H1 (cell line): ENCODE measurements around the gene JMJD1C. TPM values are rescaled to one million over a fixed set of nuclear protein-coding genes. Genes with fewer than 3 reads are reported as not detected.

ENCODE experiments used
- CTCF ChIA-PET: fragments of 300-600 bp; sonication (Branson Sonifier 250); formaldehyde crosslinking; loops from one replicate; lab custom pipeline; 2021; ENCODE audit not compliant: partially characterized antibody; lab: Charles Lee
- POLR2A ChIA-PET: fragments of 300-600 bp; sonication (Branson Sonifier 250); formaldehyde crosslinking; loops from one replicate; lab custom pipeline; 2021; ENCODE audit warnings: inconsistent platforms; ENCODE audit not compliant: partially characterized antibody; lab: Charles Lee
- DNase-seq, 2 experiments: peaks; one replicate each; pipeline versions ENCODE4 v3.0.0 to v3.0.0-alpha.2; 2010 to 2022; ENCODE audit warnings: low spot score in 2 of 2, low read depth in 1 of 2, mixed read lengths in 1 of 2
- FAIRE-seq: peaks from 2 replicates; lab custom pipeline; 2011; peaks lifted over from hg19 to GRCh38; lab: Jason Lieb, UNC
- H2AFZ ChIP-seq: 2 replicates; pipeline ENCODE4 v1.8.1; 2012; ENCODE audit warnings: low read length, inconsistent platforms
- H2AK5ac ChIP-seq: 2 replicates; pipeline ENCODE4 v1.6.1; 2013; ENCODE audit warnings: low read depth, low read length
- H2BK120ac ChIP-seq: replicated peaks from 2 replicates; pipeline ENCODE3; 2013; ENCODE audit warnings: low read depth, low read length, inconsistent platforms
- H2BK12ac ChIP-seq: 2 replicates; pipeline ENCODE4 v1.6.1; 2013; ENCODE audit warnings: low read depth, low read length
- H2BK15ac ChIP-seq: 2 replicates; pipeline ENCODE4 v1.6.1; 2013; ENCODE audit warnings: low read length
- H2BK20ac ChIP-seq: 2 replicates; pipeline ENCODE4 v1.6.1; 2013; ENCODE audit warnings: low read length
- H2BK5ac ChIP-seq: 2 replicates; pipeline ENCODE4 v1.6.1; 2013; ENCODE audit warnings: low read depth, low read length
- H3K14ac ChIP-seq: 2 replicates; pipeline ENCODE4 v1.6.1; 2013; ENCODE audit warnings: inconsistent platforms; ENCODE audit not compliant: insufficient read length
- H3K18ac ChIP-seq: 2 replicates; pipeline ENCODE4 v1.6.1; 2013; ENCODE audit warnings: low read length; ENCODE audit errors: extremely low read depth
- H3K23ac ChIP-seq: 2 replicates; pipeline ENCODE4 v1.6.1; 2013; ENCODE audit warnings: inconsistent platforms; ENCODE audit not compliant: insufficient read length
- H3K23me2 ChIP-seq: 2 replicates; pipeline ENCODE4 v1.6.1; 2013; ENCODE audit warnings: low read depth, low read length
- H3K27ac ChIP-seq: 2 replicates; pipeline ENCODE4 v1.6.1; 2011; ENCODE audit warnings: low read depth, low read length, inconsistent platforms
- H3K27me3 ChIP-seq, 4 experiments: replicated peaks in 1 of 4; 1 replicate in 1 of 4; 2 replicates in 3 of 4; pipeline versions ENCODE4 v1.6.1 to v1.8.1; 2011 to 2013; ENCODE audit warnings: low read length in 3 of 4, mild to moderate bottlenecking in 3 of 4, inconsistent platforms in 2 of 4, mixed read lengths in 2 of 4, moderate library complexity in 1 of 4; ENCODE audit not compliant: control insufficient read depth in 3 of 4, insufficient read depth in 3 of 4; ENCODE audit errors: extremely low read depth in 1 of 4
- H3K36me3 ChIP-seq, 4 experiments: 2 replicates each; pipeline versions ENCODE4 v1.6.1 to v1.8.1; 2011 to 2013; ENCODE audit warnings: mild to moderate bottlenecking in 4 of 4, low read length in 3 of 4, moderate library complexity in 2 of 4, control low read depth in 1 of 4, inconsistent platforms in 1 of 4; ENCODE audit not compliant: insufficient read depth in 4 of 4, control insufficient read depth in 2 of 4
- H3K4ac ChIP-seq: replicated peaks from 2 replicates; pipeline ENCODE3; 2013; ENCODE audit warnings: low read length, low read depth, mixed read lengths, inconsistent platforms; ENCODE audit not compliant: insufficient read length
- H3K4me1 ChIP-seq, 4 experiments: replicated peaks in 1 of 4; 1 replicate in 1 of 4; 2 replicates in 3 of 4; pipeline versions ENCODE4 v1.6.1 to v1.8.1; 2011 to 2013; ENCODE audit warnings: low read length in 3 of 4, inconsistent platforms in 2 of 4, mixed read lengths in 1 of 4; ENCODE audit not compliant: insufficient read depth in 4 of 4, control insufficient read depth in 3 of 4
- H3K4me2 ChIP-seq, 2 experiments: 2 replicates each; pipeline versions ENCODE4 v1.6.1 to v1.8.1; 2011 to 2013; ENCODE audit warnings: low read depth in 2 of 2, low read length in 2 of 2, control low read depth in 1 of 2, inconsistent platforms in 1 of 2, mild to moderate bottlenecking in 1 of 2; ENCODE audit not compliant: insufficient read depth in 1 of 2
- H3K4me3 ChIP-seq, 4 experiments: fragments of 200-600, 300-600 bp in 1 of 4; sonication (generic), shearing (Covaris generic), sonication (Bioruptor Twin) in 1 of 4; 2 replicates each; pipeline versions ENCODE4 v1.5.1 to v1.8.1; 2011 to 2016; ENCODE audit warnings: low read length in 4 of 4, low read depth in 3 of 4, control low read depth in 2 of 4, inconsistent platforms in 2 of 4, mild to moderate bottlenecking in 2 of 4, mixed read lengths in 1 of 4, moderate library complexity in 1 of 4; ENCODE audit not compliant: insufficient read depth in 2 of 4; ENCODE audit errors: extremely low read depth in 1 of 4
- H3K56ac ChIP-seq: replicated peaks from 2 replicates; pipeline ENCODE3; 2013; ENCODE audit warnings: low read depth, mild to moderate bottlenecking, mixed read lengths, low read length, inconsistent platforms; ENCODE audit not compliant: insufficient read length
- H3K79me1 ChIP-seq: 2 replicates; pipeline ENCODE4 v1.6.1; 2013; ENCODE audit warnings: low read depth, low read length, control low read depth
- H3K79me2 ChIP-seq, 2 experiments: 2 replicates each; pipeline versions ENCODE4 v1.6.1 to v1.8.1; 2012 to 2013; ENCODE audit warnings: low read length in 2 of 2, mild to moderate bottlenecking in 2 of 2, inconsistent platforms in 1 of 2; ENCODE audit not compliant: insufficient read depth in 2 of 2, control insufficient read depth in 1 of 2
- H3K9ac ChIP-seq, 4 experiments: replicated peaks in 1 of 4; 1 replicate in 1 of 4; 2 replicates in 3 of 4; pipeline versions ENCODE4 v1.6.1 to v1.8.1; 2011 to 2013; ENCODE audit warnings: low read depth in 3 of 4, low read length in 3 of 4, control low read depth in 2 of 4, mild to moderate bottlenecking in 2 of 4, moderate library complexity in 2 of 4, inconsistent platforms in 1 of 4; ENCODE audit errors: extremely low read depth in 1 of 4
- H3K9me3 ChIP-seq, 2 experiments: 2 replicates each; pipeline versions ENCODE4 v1.6.1 to v1.8.1; 2012 to 2013; ENCODE audit warnings: mild to moderate bottlenecking in 2 of 2, moderate library complexity in 2 of 2, control low read depth in 1 of 2, inconsistent platforms in 1 of 2, low read depth in 1 of 2, low read length in 1 of 2, mixed read lengths in 1 of 2; ENCODE audit not compliant: insufficient read depth in 2 of 2
- H4K20me1 ChIP-seq, 2 experiments: replicated peaks in 1 of 2; 2 replicates each; pipeline versions ENCODE3 to v1.8.1; 2011 to 2013; ENCODE audit warnings: inconsistent platforms in 2 of 2, low read length in 2 of 2, mild to moderate bottlenecking in 1 of 2; ENCODE audit not compliant: insufficient read depth in 2 of 2, control insufficient read depth in 1 of 2
- H4K5ac ChIP-seq: 2 replicates; pipeline ENCODE4 v1.6.1; 2013; ENCODE audit warnings: low read length, low read depth, mixed read lengths, inconsistent platforms; ENCODE audit not compliant: insufficient read length
- H4K8ac ChIP-seq: 2 replicates; pipeline ENCODE4 v1.8.0; 2013; ENCODE audit warnings: mild to moderate bottlenecking, moderate library complexity, low read length, inconsistent platforms; ENCODE audit not compliant: insufficient read depth; ENCODE audit errors: extremely low read depth
- H4K91ac ChIP-seq: replicated peaks from 2 replicates; pipeline ENCODE3; 2013; ENCODE audit warnings: low read length, mixed read lengths, inconsistent platforms; ENCODE audit not compliant: insufficient read length
- CEBPB ChIP-seq: IDR thresholded peaks from 2 replicates; pipeline ENCODE4 v1.6.1; 2012; ENCODE audit warnings: low read depth, low read length
- CTBP2 ChIP-seq: IDR thresholded peaks from 2 replicates; pipeline ENCODE4 v1.7.0; 2011; ENCODE audit warnings: borderline replicate concordance, mild to moderate bottlenecking, moderate library complexity, mixed read lengths, low read length; ENCODE audit not compliant: insufficient read depth, insufficient read length
- E2F6 ChIP-seq: IDR thresholded peaks from 2 replicates; pipeline ENCODE4 v1.6.1; 2012; ENCODE audit warnings: inconsistent platforms
- EGR1 ChIP-seq: IDR thresholded peaks from 2 replicates; pipeline ENCODE4 v1.6.1; 2011; ENCODE audit warnings: low read depth, low read length, borderline replicate concordance
- JUN ChIP-seq: IDR thresholded peaks from 2 replicates; pipeline ENCODE4 v1.6.1; 2011; ENCODE audit warnings: low read depth, mild to moderate bottlenecking, improper control_type of control experiment, low read length
- JUND ChIP-seq: IDR thresholded peaks from 2 replicates; pipeline ENCODE4 v1.6.1; 2011; ENCODE audit warnings: mild to moderate bottlenecking, improper control_type of control experiment, low read length
- KDM5A ChIP-seq: fragments of 200-600 bp; IDR thresholded peaks from 2 replicates; pipeline ENCODE4 v1.7.1; 2012; ENCODE audit warnings: mild to moderate bottlenecking, low read length, inconsistent platforms, mixed read lengths
- POLR2A ChIP-seq, 2 experiments: IDR thresholded peaks; 1 replicate in 1 of 2; 2 replicates in 1 of 2; pipeline ENCODE4 v1.6.1; 2011; ENCODE audit warnings: low read depth in 2 of 2, low read length in 2 of 2, mild to moderate bottlenecking in 2 of 2; ENCODE audit errors: control extremely low read depth in 1 of 2
- RAD21 ChIP-seq, 2 experiments: IDR thresholded peaks in 1 of 2; conservative IDR thresholded peaks in 1 of 2; 2 replicates each; pipeline ENCODE4 v1.6.1; 2011; ENCODE audit warnings: low read depth in 2 of 2, low read length in 2 of 2, improper control_type of control experiment in 1 of 2, inconsistent platforms in 1 of 2, mild to moderate bottlenecking in 1 of 2, moderate library complexity in 1 of 2
- SIRT6 ChIP-seq: IDR thresholded peaks from one replicate; pipeline ENCODE4 v1.7.1; 2012; ENCODE audit warnings: low read length, inconsistent platforms
- SUZ12 ChIP-seq: fragments of 200-600 bp; sonication (generic); IDR thresholded peaks from 2 replicates; pipeline ENCODE4 v1.6.1; 2012; ENCODE audit warnings: mild to moderate bottlenecking, inconsistent platforms, low read length, moderate library complexity, mixed read lengths
- TBP ChIP-seq: IDR thresholded peaks from 2 replicates; pipeline ENCODE4 v1.6.1; 2011; ENCODE audit warnings: low read depth, low read length, improper control_type of control experiment
- TEAD4 ChIP-seq: IDR thresholded peaks from 2 replicates; pipeline ENCODE4 v1.6.1; 2012; ENCODE audit warnings: low read depth, low read length, inconsistent platforms, mixed read lengths
- USF2 ChIP-seq: IDR thresholded peaks from 2 replicates; pipeline ENCODE4 v1.6.1; 2011; ENCODE audit warnings: low read length, improper control_type of control experiment
- WGBS, 2 experiments: shearing (Covaris generic) in 1 of 2; methylation state at CpG; one replicate each; pipeline versions ENCODE4 v1.1.6 to v1.1.7; 2013 to 2015; ENCODE audit warnings: low lambda C conversion rate in 2 of 2, mixed read lengths in 2 of 2, inconsistent platforms in 1 of 2, low coverage in 1 of 2, missing lambda C conversion rate in 1 of 2; ENCODE audit not compliant: insufficient replicate concordance in 2 of 2, insufficient coverage in 1 of 2, insufficient read length in 1 of 2; ENCODE audit errors: extremely low coverage in 1 of 2, missing lambda C conversion rate in 1 of 2; 5-methylcytosine and 5-hydroxymethylcytosine counted together
- polyA plus RNA-seq, 7 experiments: library from polyadenylated mRNA; depleted of rRNA in 3 of 7; stranded (reverse) in 5 of 7; unstranded in 2 of 7; fragments of >200 nt in 5 of 7; fragments of 200-250 nt in 2 of 7; gene quantifications; 1 replicate in 5 of 7; 2 replicates in 1 of 7; 4 replicates in 1 of 7; pipeline versions ENCODE4 v1.2.1 to v1.2.3, GENCODE V29; 2011 to 2013; ENCODE audit warnings: missing spikeins in 2 of 7, mixed read lengths in 2 of 7
- total RNA-seq: library from RNA; stranded (reverse); fragmentation: NEBNext Ultra II Directional; extraction: Animal tissue kit (Norgen Biotek cat#: 25700); gene quantifications from 2 replicates; pipeline ENCODE4 v1.2.1, GENCODE V29; 2021

JMJD1C gene
- total and polyA plus RNA-seq, 2 of the 8 experiments (the other 6 are each of a cell fraction or from before 2014, with no cell fraction given) = 54.5 to 210 TPM

- Histone ChIP-seq H3K79me2 (peaks cover 0 to 7% of the 10 kb centered on the region in 2 experiments; a peak in 2 of 4 replicates), H2BK120ac (no peak overlapping the region), H3K4me3 (no peak overlapping the region), H3K56ac (no peak overlapping the region), H2AFZ (no peak overlapping the region), H4K91ac (no peak overlapping the region), H3K79me1 (no peaks in the 10 kb centered on the region; the same call in 1 of the 2 replicates), H2AK5ac (no peak overlapping the region), H3K4me1 (no peaks in the 10 kb centered on the region), H3K4ac (no peak overlapping the region), H4K20me1 (peaks cover 2% of the 10 kb centered on the region in 2 experiments), H2BK5ac (no peak overlapping the region), H3K9ac (no peak overlapping the region), H2BK15ac (no peak overlapping the region), H3K23me2 (no peaks in the 10 kb centered on the region), H3K36me3 (peaks cover 11 to 96% (median 77%) of the 10 kb centered on the region in 4 experiments), H3K18ac (no peak overlapping the region), H4K5ac (no peak overlapping the region), H2BK20ac (no peak overlapping the region), H3K14ac (no peak overlapping the region), H3K9me3 (no peaks in the 10 kb centered on the region), H3K27ac (no peak overlapping the region), H3K23ac (no peak overlapping the region), H4K8ac (no peak overlapping the region), H3K4me2 (no peak overlapping the region), H2BK12ac (no peak overlapping the region), H3K27me3 (no peaks in the 10 kb centered on the region)
- ChIA-PET CTCF (no interaction called here), POLR2A (no interaction called here)
- FAIRE-seq (no peak), DNase-seq (no peak)
- 100% methylated on average over 1 of the region's 1 CpG; no CpG with 5 or more reads in 1 of the 2 experiments for WGBS, 2 experiments
- TF ChIP-seq JUN = no peak
- TF ChIP-seq TEAD4 = no peak
- TF ChIP-seq CEBPB = no peak
- no peak for TF ChIP-seq USF2
- TF ChIP-seq CTBP2 = no peak
- no peak for TF ChIP-seq SUZ12
- no peak for TF ChIP-seq JUND
- TF ChIP-seq RAD21 (IDR thresholded peaks at IDR 0.05 in 1 of 2, conservative IDR thresholded peaks at IDR 0.05 in 1 of 2; ENCODE audit: low read depth in 2 of 2, low read length in 2 of 2) = no peak
- TF ChIP-seq E2F6 = no peak
- no peak for TF ChIP-seq TBP
- no peak for TF ChIP-seq KDM5A
- no peak for TF ChIP-seq POLR2A (IDR thresholded peaks at IDR 0.05; ENCODE audit: control extremely low read depth in 1 of 2, low read depth in 2 of 2, low read length in 2 of 2)
- no peak for TF ChIP-seq EGR1
- TF ChIP-seq SIRT6 = no peak
Measured at GRCh38 chr10:63192826-63193225, 273.0 kb downstream of the JMJD1C start.
